Bronchial epithelial cell (primary cell): ENCODE results near the gene PRSS8. TPM values are rescaled to one million over a fixed set of nuclear protein-coding genes. Genes with fewer than 3 reads are reported as not detected.

Source experiments
- DNase-seq: peaks from one replicate; pipeline ENCODE4 v3.0.0-alpha.2; 2010; ENCODE audit warnings: low read depth
- FAIRE-seq: peaks from 2 replicates; lab custom pipeline; 2011; peaks lifted over from hg19 to GRCh38; lab: Jason Lieb, UNC
- H3K27me3 ChIP-seq: 2 replicates; pipeline ENCODE4 v1.5.1; 2011; ENCODE audit warnings: low read length; ENCODE audit not compliant: control insufficient read depth, insufficient read depth
- H3K36me3 ChIP-seq: 2 replicates; pipeline ENCODE4 v1.5.1; 2011; ENCODE audit warnings: low read length; ENCODE audit not compliant: control insufficient read depth, insufficient read depth
- H3K4me3 ChIP-seq: 2 replicates; pipeline ENCODE4 v1.5.1; 2011; ENCODE audit warnings: mild to moderate bottlenecking, low read depth, low read length, control low read depth
- CTCF ChIP-seq: IDR thresholded peaks from 2 replicates; pipeline ENCODE4 v1.5.1; 2011; ENCODE audit warnings: mild to moderate bottlenecking, moderate library complexity, low read length, control low read depth, inconsistent platforms; ENCODE audit not compliant: insufficient read depth, severe bottlenecking
- total RNA-seq: library from RNA; depleted of rRNA; stranded (reverse); fragments of >200 nt; gene quantifications from 2 replicates; pipeline ENCODE4 v1.2.1, GENCODE V29; 2014

PRSS8 gene
- total RNA-seq, 1 donor from 2014 or later = 15.0 TPM

GRCh38 chr16:31114468-31114867 is 21.1 kb downstream of the PRSS8 start:
- no peaks in the 10 kb centered on the region for H3K27me3 ChIP-seq
- H3K36me3 ChIP-seq = peaks cover 13% of the 10 kb centered on the region
- H3K4me3 ChIP-seq = no peak overlapping the region
- TF ChIP-seq CTCF = no peak
- FAIRE-seq (no peak), DNase-seq (no peak)

- FAIRE-seq = no peak
- DNase-seq = no peak
- H3K36me3 ChIP-seq = peaks cover 16% of the 10 kb centered on the region
- H3K27me3 ChIP-seq = no peaks in the 10 kb centered on the region
- TF ChIP-seq CTCF = no peak
- H3K4me3 ChIP-seq = no peak overlapping the region
These were observed 22.1 kb downstream of the PRSS8 start for GRCh38 chr16:31113121-31114120.

- Histone ChIP-seq H3K4me3 (no peak overlapping the region), H3K27me3 (no peaks in the 10 kb centered on the region), H3K36me3 (peaks cover 16% of the 10 kb centered on the region)
- no peak for FAIRE-seq
- TF ChIP-seq CTCF = no peak
- no peak for DNase-seq
These were observed 22.8 kb downstream of the PRSS8 start for GRCh38 chr16:31112711-31113110.

- no peak for FAIRE-seq
- TF ChIP-seq CTCF = no peak
These were observed 23.6 kb downstream of the PRSS8 start for GRCh38 chr16:31111881-31112466.

GRCh38 chr16:31110106-31111034 is 25.2 kb downstream of the PRSS8 start:
- TF ChIP-seq CTCF = no peak
- Histone ChIP-seq H3K36me3 (peaks cover 16% of the 10 kb centered on the region), H3K4me3 (no peak overlapping the region), H3K27me3 (no peaks in the 10 kb centered on the region)
- FAIRE-seq (no peak), DNase-seq (no peak)

More at GRCh38 chr16:31111881-31112466, 23.6 kb downstream of the PRSS8 start:
- H3K36me3 ChIP-seq = peaks cover 16% of the 10 kb centered on the region
- H3K27me3 ChIP-seq = no peaks in the 10 kb centered on the region
- DNase-seq = no peak
- H3K4me3 ChIP-seq = no peak overlapping the region
